Vagina (tissue), 2 donors: ENCODE results near the gene HOXB1. TPM values are rescaled to one million over a fixed set of nuclear protein-coding genes. Genes with fewer than 3 reads are reported as not detected.

Source experiments
- DNase-seq, 2 donors: peaks; one replicate each; pipeline ENCODE4 v3.0.0-alpha.2; 2017; ENCODE audit errors: extremely low spot score in 2 of 2
- H3K27ac ChIP-seq: fragments of 200-600 bp; sonication (generic); one replicate; pipeline ENCODE4 v1.5.1; 2019
- H3K27me3 ChIP-seq: fragments of 200-600 bp; sonication (generic); one replicate; pipeline ENCODE4 v1.5.1; 2019
- H3K36me3 ChIP-seq, 2 donors: fragments of 200-600 bp; sonication (generic); one replicate each; pipeline ENCODE4 v1.5.1; 2017 to 2019
- H3K4me1 ChIP-seq: fragments of 200-600 bp; sonication (generic); one replicate; pipeline ENCODE4 v1.5.1; 2019
- H3K4me3 ChIP-seq, 2 donors: fragments of 200-600 bp; sonication (generic); 1 replicate in 1 of 2; 2 replicates in 1 of 2; pipeline ENCODE4 v1.5.1; 2016 to 2019
- H3K9me3 ChIP-seq: fragments of 200-600 bp; sonication (generic); one replicate; pipeline ENCODE4 v1.5.1; 2019
- CTCF ChIP-seq, 3 experiments: fragments of 450-650 bp in 2 of 3; fragments of 200-600 bp in 1 of 3; sonication (generic) in 1 of 3; IDR thresholded peaks; one replicate each; pipeline ENCODE4 v1.5.1; 2017 to 2019; ENCODE audit warnings: antibody characterized with exemption in 3 of 3, mild to moderate bottlenecking in 2 of 3, moderate library complexity in 2 of 3
- POLR2A ChIP-seq, 2 donors: fragments of 450-650 bp; IDR thresholded peaks; one replicate each; pipeline ENCODE4 v1.6.1; 2017; ENCODE audit warnings: antibody characterized with exemption in 2 of 2, mild to moderate bottlenecking in 2 of 2, moderate library complexity in 2 of 2
- POLR2AphosphoS5 ChIP-seq, 2 donors: sonication (generic); formaldehyde crosslinking; IDR thresholded peaks; one replicate each; pipeline ENCODE4 v1.9.0; 2017; ENCODE audit warnings: antibody characterized with exemption in 2 of 2, mild to moderate bottlenecking in 2 of 2, low read depth in 1 of 2; ENCODE audit not compliant: insufficient read depth in 1 of 2
- intact Hi-C: fragments of 100-400 bp; cut with DNase I; formaldehyde crosslinking; loops from one replicate; pipeline ENCODE4 v1.15.1; 2023
- total RNA-seq: library from RNA; depleted of rRNA; stranded (reverse); fragments of >200 nt; gene quantifications from one replicate; pipeline ENCODE4 v1.2.3, GENCODE V29; 2016

The HOXB1 gene
- total RNA-seq, 1 donor from 2014 or later, result not detected

- no peak for DNase-seq
- TF ChIP-seq POLR2A (IDR thresholded peaks at IDR 0.05) (no peak), POLR2AphosphoS5 (IDR thresholded peaks at IDR 0.05; ENCODE audit: insufficient read depth in 1 of 2, low read depth in 1 of 2) (no peak), CTCF (IDR thresholded peaks at IDR 0.05) (no peak)
- no peaks in the 10 kb centered on the region for H3K9me3 ChIP-seq
- no peak overlapping the region for H3K4me3 ChIP-seq
- H3K36me3 ChIP-seq, result no peaks in the 10 kb centered on the region
- H3K4me1 ChIP-seq, result no peaks in the 10 kb centered on the region
- H3K27ac ChIP-seq, result no peak overlapping the region
- intact Hi-C loops, result no loop called here
- no peaks in the 10 kb centered on the region for H3K27me3 ChIP-seq
Measured at GRCh38 chr17:48499735-48500434, 30.9 kb downstream of the HOXB1 start.

- intact Hi-C loops, result no loop called here
- no peak overlapping the region for H3K4me3 ChIP-seq
- no peaks in the 10 kb centered on the region for H3K27me3 ChIP-seq
- H3K36me3 ChIP-seq, result no peaks in the 10 kb centered on the region
- no peaks in the 10 kb centered on the region for H3K4me1 ChIP-seq
- no peaks in the 10 kb centered on the region for H3K9me3 ChIP-seq
- no peak for TF ChIP-seq CTCF (IDR thresholded peaks at IDR 0.05)
- no peak for TF ChIP-seq POLR2A (IDR thresholded peaks at IDR 0.05)
- TF ChIP-seq POLR2AphosphoS5 (IDR thresholded peaks at IDR 0.05; ENCODE audit: insufficient read depth in 1 of 2, low read depth in 1 of 2), result no peak
- no peak for DNase-seq
- no peak overlapping the region for H3K27ac ChIP-seq
Measured at GRCh38 chr17:48499248-48499647, 31.6 kb downstream of the HOXB1 start.

- TF ChIP-seq CTCF (IDR thresholded peaks at IDR 0.05) (no peak), POLR2AphosphoS5 (IDR thresholded peaks at IDR 0.05; ENCODE audit: insufficient read depth in 1 of 2, low read depth in 1 of 2) (no peak), POLR2A (IDR thresholded peaks at IDR 0.05) (no peak)
- Histone ChIP-seq H3K4me1 (peaks cover under 1% of the 10 kb centered on the region), H3K9me3 (no peaks in the 10 kb centered on the region), H3K36me3 (no peaks in the 10 kb centered on the region), H3K4me3 (no peak overlapping the region), H3K27me3 (no peaks in the 10 kb centered on the region), H3K27ac (no peak overlapping the region)
- no peak for DNase-seq
- intact Hi-C loops, result no loop called here
Measured at GRCh38 chr17:48498164-48498850, 32.5 kb downstream of the HOXB1 start.

GRCh38 chr17:48497103-48497502, 33.7 kb downstream of the HOXB1 start:
- Histone ChIP-seq H3K36me3 (no peaks in the 10 kb centered on the region), H3K4me1 (peaks cover 12% of the 10 kb centered on the region), H3K9me3 (no peaks in the 10 kb centered on the region), H3K4me3 (no peak overlapping the region), H3K27me3 (no peaks in the 10 kb centered on the region), H3K27ac (no peak overlapping the region)
- DNase-seq, result no peak
- no peak for TF ChIP-seq POLR2A (IDR thresholded peaks at IDR 0.05)
- TF ChIP-seq CTCF (IDR thresholded peaks at IDR 0.05), result no peak
- no peak for TF ChIP-seq POLR2AphosphoS5 (IDR thresholded peaks at IDR 0.05; ENCODE audit: insufficient read depth in 1 of 2, low read depth in 1 of 2)
- intact Hi-C loops, result loop anchor here (1.0 kb wide), 1 partner anchor 22 kb away; no protein-coding TSS in a partner anchor

GRCh38 chr17:48494335-48494734, 36.5 kb downstream of the HOXB1 start:
- Histone ChIP-seq H3K36me3 (no peaks in the 10 kb centered on the region), H3K27ac (no peak overlapping the region), H3K4me3 (no peak overlapping the region), H3K9me3 (no peaks in the 10 kb centered on the region), H3K4me1 (peaks cover 12% of the 10 kb centered on the region), H3K27me3 (no peaks in the 10 kb centered on the region)
- intact Hi-C loops, result no loop called here
- TF ChIP-seq CTCF (IDR thresholded peaks at IDR 0.05), result no peak
- no peak for TF ChIP-seq POLR2A (IDR thresholded peaks at IDR 0.05)
- no peak for TF ChIP-seq POLR2AphosphoS5 (IDR thresholded peaks at IDR 0.05; ENCODE audit: insufficient read depth in 1 of 2, low read depth in 1 of 2)
- DNase-seq, result no peak
